Fibroblast of mammary gland (primary cell): ENCODE data around the gene FCER2.

Experiments
- DNase-seq: peaks from one replicate; pipeline ENCODE4 v3.0.0-alpha.2; 2010; ENCODE audit warnings: low read depth
- H3K4me3 ChIP-seq: 2 replicates; pipeline ENCODE4 v1.5.1; 2011; ENCODE audit warnings: low read depth, mild to moderate bottlenecking, low read length, moderate library complexity; ENCODE audit not compliant: control insufficient read depth
- CTCF ChIP-seq: conservative IDR thresholded peaks from 2 replicates; pipeline ENCODE4 v1.5.1; 2011; ENCODE audit warnings: low read depth, low read length, inconsistent platforms; ENCODE audit not compliant: control insufficient read depth, insufficient read depth

The FCER2 gene

GRCh38 chr19:7650148-7650547 is 51.8 kb downstream of the FCER2 start:
- DNase-seq: no peak
- TF ChIP-seq CTCF: no peak
- no peak overlapping the region for H3K4me3 ChIP-seq

- no peak for DNase-seq
- no peak for TF ChIP-seq CTCF
- H3K4me3 ChIP-seq: no peak overlapping the region
These were observed 53.5 kb downstream of the FCER2 start for GRCh38 chr19:7648265-7649014.

- DNase-seq: no peak
- no peak for TF ChIP-seq CTCF
- H3K4me3 ChIP-seq: no peak overlapping the region
These were observed 54.8 kb downstream of the FCER2 start for GRCh38 chr19:7647156-7647555.

- no peak for TF ChIP-seq CTCF
- no peak overlapping the region for H3K4me3 ChIP-seq
- DNase-seq: no peak
These were observed 55.6 kb downstream of the FCER2 start for GRCh38 chr19:7646426-7646700.

GRCh38 chr19:7645656-7646425 is 56.1 kb downstream of the FCER2 start:
- TF ChIP-seq CTCF: no peak
- DNase-seq: no peak
- H3K4me3 ChIP-seq: no peak overlapping the region

GRCh38 chr19:7645163-7645562 is 56.8 kb downstream of the FCER2 start:
- DNase-seq: no peak
- TF ChIP-seq CTCF: no peak
- H3K4me3 ChIP-seq: no peak overlapping the region
